BE2C (cell line): Measurements from ENCODE around the gene GLYR1.
A peak's percentile ranks its signal among the peaks of the same experiment; 100 is the strongest.

Experiments
- DNase-seq: peaks from one replicate; pipeline ENCODE4 v3.0.0-alpha.2; 2020
- H3K27me3 ChIP-seq: fragments of 250-450 bp; sonication (Bioruptor Pico); 2 replicates; pipeline ENCODE4 v1.5.1; 2020; ENCODE audit warnings: mild to moderate bottlenecking
- H3K36me3 ChIP-seq: fragments of 250-450 bp; sonication (Bioruptor Pico); 2 replicates; pipeline ENCODE4 v1.5.1; 2020; ENCODE audit warnings: mild to moderate bottlenecking
- H3K4me1 ChIP-seq: fragments of 250-450 bp; sonication (Bioruptor Pico); 2 replicates; pipeline ENCODE4 v1.5.1; 2020
- H3K4me3 ChIP-seq: 2 replicates; pipeline ENCODE4 v1.5.1; 2011; ENCODE audit warnings: low read depth, low read length
- H3K9me3 ChIP-seq: fragments of 250-450 bp; sonication (Bioruptor Pico); 2 replicates; pipeline ENCODE4 v1.5.1; 2020
- CTCF ChIP-seq: IDR thresholded peaks from 2 replicates; pipeline ENCODE4 v1.5.1; 2012; ENCODE audit warnings: mild to moderate bottlenecking, low read depth, low read length

Gene GLYR1

GRCh38 chr16:4803898-4804762, 43.0 kb downstream of the GLYR1 start:
- no peaks in the 10 kb centered on the region for H3K9me3 ChIP-seq
- DNase-seq, result no peak
- peaks cover 30% of the 10 kb centered on the region for H3K36me3 ChIP-seq
- no peak overlapping the region for H3K4me3 ChIP-seq
- peaks cover 11% of the 10 kb centered on the region for H3K4me1 ChIP-seq
- no peak for TF ChIP-seq CTCF
- no peaks in the 10 kb centered on the region for H3K27me3 ChIP-seq

- Histone ChIP-seq H3K4me1 (peaks cover 11% of the 10 kb centered on the region), H3K4me3 (peak overlapping the region; percentile 80), H3K36me3 (peaks cover 26% of the 10 kb centered on the region), H3K27me3 (no peaks in the 10 kb centered on the region), H3K9me3 (no peaks in the 10 kb centered on the region)
- DNase-seq, result no peak
- TF ChIP-seq CTCF, result no peak
Measured at GRCh38 chr16:4803401-4803844, 43.7 kb downstream of the GLYR1 start.

- Histone ChIP-seq H3K4me3 (peak overlapping the region; percentile 80), H3K27me3 (no peaks in the 10 kb centered on the region), H3K36me3 (peaks cover 20% of the 10 kb centered on the region), H3K9me3 (no peaks in the 10 kb centered on the region), H3K4me1 (peaks cover 11% of the 10 kb centered on the region)
- peak; percentile 96 for DNase-seq
- no peak for TF ChIP-seq CTCF
Measured at GRCh38 chr16:4802659-4803287, 44.3 kb downstream of the GLYR1 start.

GRCh38 chr16:4801962-4802658, 45.0 kb downstream of the GLYR1 start, which contains the start of gene ROGDI:
TSS of gene ROGDI (minus strand) at chr16:4802633. CDS start at chr16:4802571, 62 bp downstream.
- Histone ChIP-seq H3K27me3 (no peaks in the 10 kb centered on the region), H3K4me3 (peak within 1 kb of the TSS; percentile 80), H3K4me1 (peaks cover 11% of the 10 kb centered on the region), H3K36me3 (peaks cover 14% of the 10 kb centered on the region), H3K9me3 (no peaks in the 10 kb centered on the region)
- DNase-seq, result peak; percentile 61
- TF ChIP-seq CTCF, result no peak

- TF ChIP-seq CTCF, result no peak
- no peak for DNase-seq
Measured at GRCh38 chr16:4801051-4801961, 45.8 kb downstream of the GLYR1 start.

More at GRCh38 chr16:4801051-4801961, 45.8 kb downstream of the GLYR1 start:
- Histone ChIP-seq H3K9me3 (no peaks in the 10 kb centered on the region), H3K36me3 (peaks cover 13% of the 10 kb centered on the region), H3K4me3 (peak overlapping the region; percentile 80), H3K27me3 (no peaks in the 10 kb centered on the region), H3K4me1 (peaks cover 11% of the 10 kb centered on the region)
